ENCODE data around the gene EEF2K.
A peak's percentile ranks its signal among the peaks of the same experiment; 100 is the strongest.
"Not testable (repeated sequence)": the region's sequence is repeated elsewhere in the genome, so short reads cannot be mapped to it uniquely, and the experiment has no call there.

Gene EEF2K

GRCh38 chr16:22213236-22213635 lies 7.2 kb downstream of the EEF2K start:
- TF ChIP-seq CTCF (IDR thresholded peaks at IDR 0.05; ENCODE audit: low read depth, low read length, missing control alignments), result no peak
- no peak overlapping the region for H3K4me3 ChIP-seq (ENCODE audit: low read depth, low read length)
- DNase-seq (ENCODE audit: low read depth), result no peak

- no peak for DNase-seq (ENCODE audit: low read depth)
- no peak for TF ChIP-seq CTCF (IDR thresholded peaks at IDR 0.05; ENCODE audit: low read depth, low read length, missing control alignments)
Observed at GRCh38 chr16:22213801-22214200, 7.7 kb downstream of the EEF2K start.

GRCh38 chr16:22214402-22214801 lies 8.3 kb downstream of the EEF2K start:
- TF ChIP-seq CTCF (IDR thresholded peaks at IDR 0.05; ENCODE audit: low read depth, low read length, missing control alignments), result no peak
- no peak overlapping the region for H3K4me3 ChIP-seq (ENCODE audit: low read depth, low read length)
- DNase-seq (ENCODE audit: low read depth), result no peak

More at GRCh38 chr16:22213801-22214200, 7.7 kb downstream of the EEF2K start:
- H3K4me3 ChIP-seq (ENCODE audit: low read depth, low read length), result no peak overlapping the region

GRCh38 chr16:22214889-22215288 lies 8.8 kb downstream of the EEF2K start:
- TF ChIP-seq CTCF (IDR thresholded peaks at IDR 0.05; ENCODE audit: low read depth, low read length, missing control alignments), result no peak
- no peak for DNase-seq (ENCODE audit: low read depth)
- no peak overlapping the region for H3K4me3 ChIP-seq (ENCODE audit: low read depth, low read length)

- TF ChIP-seq CTCF (IDR thresholded peaks at IDR 0.05; ENCODE audit: low read depth, low read length, missing control alignments), result no peak
- no peak for DNase-seq (ENCODE audit: low read depth)
- no peak overlapping the region for H3K4me3 ChIP-seq (ENCODE audit: low read depth, low read length)
Observed at GRCh38 chr16:22216191-22216831, 10.2 kb downstream of the EEF2K start.

GRCh38 chr16:22216832-22217225 lies 10.8 kb downstream of the EEF2K start:
- not testable (repeated sequence) for DNase-seq (ENCODE audit: low read depth); H3K4me3 ChIP-seq (ENCODE audit: low read depth, low read length)

GRCh38 chr16:22217890-22218730 lies 12.0 kb downstream of the EEF2K start:
- TF ChIP-seq CTCF (IDR thresholded peaks at IDR 0.05; ENCODE audit: low read depth, low read length, missing control alignments), result no peak
- H3K4me3 ChIP-seq (ENCODE audit: low read depth, low read length), result no peak overlapping the region

More at GRCh38 chr16:22217890-22218730, 12.0 kb downstream of the EEF2K start:
- peak; percentile 63 for DNase-seq (ENCODE audit: low read depth)
